Heart left ventricle (tissue), 16 donors: Measurements from ENCODE around the gene C12orf76. TPM values are rescaled to one million over a fixed set of nuclear protein-coding genes. Genes with fewer than 3 reads are reported as not detected.
"Not testable (repeated sequence)": the region's sequence is repeated elsewhere in the genome, so short reads cannot be mapped to it uniquely, and the experiment has no call there.

Experiments used
- ATAC-seq, 4 donors: fragments of 200-7000 bp; cut with Tn5 transposase; one replicate each; pipeline ENCODE4 v1.9.1; 2020 to 2022; ENCODE audit warnings: moderate library complexity in 4 of 4, mild to moderate bottlenecking in 3 of 4, moderate number of reproducible peaks in 1 of 4
- DNase-seq, 5 donors: peaks; one replicate each; pipeline ENCODE4 v3.0.0-alpha.2; 2020
- H3K27ac ChIP-seq, 12 donors: fragments of 200-600 bp; sonication (generic) in 4 of 12; one replicate each; pipeline versions ENCODE4 v1.5.0 to v1.8.0; 2016 to 2022; ENCODE audit warnings: mild to moderate bottlenecking in 2 of 12
- H3K27me3 ChIP-seq, 9 donors: fragments of 200-600 bp; sonication (generic) in 2 of 9; one replicate each; pipeline versions ENCODE4 v1.5.1 to v1.8.0; 2016 to 2022; ENCODE audit warnings: mild to moderate bottlenecking in 3 of 9
- H3K36me3 ChIP-seq, 9 donors: fragments of 200-600 bp; sonication (generic) in 2 of 9; one replicate each; pipeline versions ENCODE4 v1.5.0 to v1.8.0; 2018 to 2022; ENCODE audit warnings: mild to moderate bottlenecking in 2 of 9
- H3K4me1 ChIP-seq, 12 donors: fragments of 200-600 bp; sonication (generic) in 4 of 12; one replicate each; pipeline versions ENCODE4 v1.5.0 to v1.8.0; 2016 to 2022; ENCODE audit warnings: mild to moderate bottlenecking in 3 of 12
- H3K4me3 ChIP-seq, 12 donors: fragments of 200-600 bp; sonication (generic) in 4 of 12; one replicate each; pipeline versions ENCODE4 v1.5.0 to v1.8.0; 2017 to 2022; ENCODE audit warnings: mild to moderate bottlenecking in 9 of 12, moderate library complexity in 4 of 12
- H3K9me3 ChIP-seq, 12 donors: fragments of 200-600 bp; sonication (generic) in 4 of 12; one replicate each; pipeline versions ENCODE4 v1.5.0 to v1.8.0; 2016 to 2022; ENCODE audit warnings: mild to moderate bottlenecking in 1 of 12
- CTCF ChIP-seq, 12 donors: fragments of 200-600 bp; sonication (generic) in 4 of 12; IDR thresholded peaks; one replicate each; pipeline versions ENCODE4 v1.5.0 to v1.8.0; 2018 to 2022; ENCODE audit warnings: antibody characterized with exemption in 12 of 12, mild to moderate bottlenecking in 5 of 12
- POLR2A ChIP-seq, 2 donors: fragments of 450-650 bp; IDR thresholded peaks; one replicate each; pipeline ENCODE4 v1.6.1; 2017; ENCODE audit warnings: antibody characterized with exemption in 2 of 2, mild to moderate bottlenecking in 2 of 2, moderate library complexity in 2 of 2
- WGBS, 4 donors: extraction: QIAGEN DNeasy Blood & Tissue Kit in 2 of 4; methylation state at CpG; one replicate each; pipeline versions ENCODE4 v1.1.5 to v1.1.7; 2013 to 2018; 5-methylcytosine and 5-hydroxymethylcytosine counted together
- intact Hi-C, 10 donors: fragments of 100-400 bp; cut with DNase I; formaldehyde crosslinking; loops; one replicate each; pipeline versions ENCODE4 v1.11.1 to v1.14.2; 2022
- polyA plus RNA-seq, 2 donors: library from polyadenylated mRNA; stranded (reverse); fragments of 200-250 nt; gene quantifications; one replicate each; pipeline ENCODE4 v1.2.3, GENCODE V29; 2013
- total RNA-seq, 9 donors: library from RNA; depleted of rRNA in 2 of 9; stranded (reverse); fragments of >200 nt in 2 of 9; fragmentation: NEBNext Ultra II Directional in 3 of 9; extraction: Animal tissue kit (Norgen Biotek cat#: 25700) in 3 of 9; gene quantifications; one replicate each; pipeline versions ENCODE4 v1.1.0 to v1.2.4, GENCODE V29; 2016 to 2023
- donor health status: ischemic (EF 13 %, LVEDD 7.1; RV severe dilation, severe dysfunction).
- donor health status: healthy with polysubstance abuse.
- donor health status: DM: no; HTN: yes; CAD: no.
- donor health status: DM: no; HTN: no; CAD: no.
- donor health status: ischemic (EF 25% LVEDD 6.9; RV normal size, moderate dysfunction).
- donor health status: ischemic (EF 25% LVEDD 5.7; RV mildly dilated, moderate dysfunction).
- donor health status: healthy.
- donor health status: DM: yes; HTN: yes; CAD: no.
- donor health status: ischemic (EF 35%, LVEDD 5.7; RV mildly dilated, moderate dysfunction).
- donor health status: nonischemic (EF 11% LVEDD 7.7; RV severe dilation, severe dysfunction).
- donor health status: DM: yes; HTN: yes; CAD: no.
- donor health status: PGD.
- donor health status: ischemic (EF 29% LVEDD 5.4; RV normal size, mild dysfunction).
- donor health status: nonischemic (EF 23%, LVEDD 6.1; RV moderate dilation, normal function).

C12orf76 gene
- total and polyA plus RNA-seq, 11 donors, result 3.5 to 13.3 (median 4.7) TPM

- H3K36me3 ChIP-seq, result no peaks in the 10 kb centered on the region
- intact Hi-C loops, result no loop called here
- H3K27ac ChIP-seq, result no peak overlapping the region
- H3K27me3 ChIP-seq, result no peaks in the 10 kb centered on the region
- no peak for ATAC-seq
- no peaks in the 10 kb centered on the region for H3K9me3 ChIP-seq
- no peak for DNase-seq
- H3K4me3 ChIP-seq, result no peak overlapping the region
- TF ChIP-seq CTCF (IDR thresholded peaks at IDR 0.05) (no peak), POLR2A (IDR thresholded peaks at IDR 0.05) (no peak)
- peaks cover 0 to 6% (median 0%) of the 10 kb centered on the region in 12 donors for H3K4me1 ChIP-seq
- 93 to 97% (median 95%) methylated on average over 2 of the region's 2 CpGs for WGBS, 4 donors
These were observed 13.9 kb upstream of the C12orf76 start for GRCh38 chr12:110062241-110062640.

- 75 to 94% (median 84%) methylated on average over 2 of the region's 2 CpGs for WGBS, 4 donors
- ATAC-seq (no peak), DNase-seq (no peak)
- Histone ChIP-seq H3K4me1 (peaks cover 0 to 14% (median 0%) of the 10 kb centered on the region in 12 donors), H3K9me3 (no peaks in the 10 kb centered on the region), H3K36me3 (no peaks in the 10 kb centered on the region), H3K27me3 (no peaks in the 10 kb centered on the region), H3K4me3 (no peak overlapping the region), H3K27ac (peak overlapping the region in 1 of 12 donors; percentile 2)
- intact Hi-C loops, result no loop called here
- TF ChIP-seq POLR2A (IDR thresholded peaks at IDR 0.05) (no peak), CTCF (IDR thresholded peaks at IDR 0.05) (no peak)
These were observed 11.3 kb upstream of the C12orf76 start for GRCh38 chr12:110059651-110060000.

- Histone ChIP-seq H3K36me3 (no peaks in the 10 kb centered on the region), H3K27me3 (no peaks in the 10 kb centered on the region), H3K4me1 (peaks cover 0 to 14% (median 0%) of the 10 kb centered on the region in 12 donors), H3K4me3 (no peak overlapping the region), H3K27ac (no peak overlapping the region), H3K9me3 (no peaks in the 10 kb centered on the region)
- WGBS, 4 donors, result 91 to 92% (median 91%) methylated on average over 9 of the region's 9 CpGs
- TF ChIP-seq CTCF (IDR thresholded peaks at IDR 0.05) (no peak), POLR2A (IDR thresholded peaks at IDR 0.05) (no peak)
- intact Hi-C loops, result no loop called here
- ATAC-seq (no peak), DNase-seq (no peak)
These were observed 10.7 kb upstream of the C12orf76 start for GRCh38 chr12:110058875-110059615.

- H3K36me3 ChIP-seq, H3K9me3 ChIP-seq, H3K4me3 ChIP-seq, ATAC-seq, DNase-seq, H3K27ac ChIP-seq, H3K27me3 ChIP-seq, intact Hi-C loops: not testable (repeated sequence)
- WGBS, 4 donors, result 81 to 85% (median 83%) methylated on average over 3 of the region's 3 CpGs
- peaks cover 0 to 14% (median 0%) of the 10 kb centered on the region in 12 donors for H3K4me1 ChIP-seq
These were observed 8.3 kb upstream of the C12orf76 start for GRCh38 chr12:110056643-110057042.

- peak overlapping the region in 1 of 12 donors; percentile 42 for H3K27ac ChIP-seq
- H3K36me3 ChIP-seq, H3K9me3 ChIP-seq, H3K4me3 ChIP-seq, DNase-seq, H3K27me3 ChIP-seq, intact Hi-C loops, ATAC-seq: not testable (repeated sequence)
- WGBS, 4 donors, result 63 to 72% (median 65%) methylated on average over 11 of the region's 11 CpGs
- H3K4me1 ChIP-seq, result peaks cover 0 to 12% (median 0%) of the 10 kb centered on the region in 12 donors
These were observed 7.3 kb upstream of the C12orf76 start for GRCh38 chr12:110055375-110056352.
